Activated CD8-positive, alpha-beta T cell treated with anti-CD3 and anti-CD28 coated beads, Interleukin-2, amount 10 ng/mL, durations not matched to agents 7 days and 5 days (primary cell): ENCODE results near the gene PC. TPM values are rescaled to one million over a fixed set of nuclear protein-coding genes. Genes with fewer than 3 reads are reported as not detected.

ENCODE experiments used
- ATAC-seq: fragments of 150-1000 bp; cut with Tn5 transposase; one replicate; pipeline ENCODE4 v1.10.0; 2021; ENCODE audit warnings: moderate library complexity
- CTCF ChIA-PET: fragments of 350-600 bp; sonication (Branson Sonifier 250); formaldehyde crosslinking; loops from one replicate; lab custom pipeline; 2021; ENCODE audit warnings: antibody characterized with exemption; lab: Charles Lee
- POLR2A ChIA-PET: fragments of 350-600 bp; sonication (Branson Sonifier 250); formaldehyde crosslinking; loops from one replicate; lab custom pipeline; 2021; ENCODE audit warnings: antibody characterized with exemption; lab: Charles Lee
- DNase-seq: peaks from one replicate; pipeline ENCODE4 v3.0.0-alpha.2; 2020
- H3K27ac Mint-ChIP-seq: one replicate; pipeline ENCODE4 v1.8.0; 2021; ENCODE audit warnings: mild to moderate bottlenecking, mixed read lengths
- H3K27me3 Mint-ChIP-seq: one replicate; pipeline ENCODE4 v1.8.0; 2021; ENCODE audit warnings: low read depth, mixed read lengths
- H3K36me3 Mint-ChIP-seq: one replicate; pipeline ENCODE4 v1.8.0; 2021; ENCODE audit warnings: low read depth, mixed read lengths
- H3K4me1 Mint-ChIP-seq: one replicate; pipeline ENCODE4 v1.8.0; 2021; ENCODE audit warnings: low read depth, mixed read lengths
- H3K4me3 Mint-ChIP-seq: one replicate; pipeline ENCODE4 v1.8.0; 2021; ENCODE audit warnings: mild to moderate bottlenecking, mixed read lengths
- H3K9me3 Mint-ChIP-seq: one replicate; pipeline ENCODE4 v1.8.0; 2022; ENCODE audit warnings: mixed read lengths; ENCODE audit not compliant: insufficient read depth
- total RNA-seq, 2 experiments: library from RNA; stranded (reverse); gene quantifications; one replicate each; pipeline ENCODE4 v1.2.3, GENCODE V29; 2021

PC gene
- total RNA-seq, 2 experiments from 2014 or later = 10.4 to 11.7 TPM

DNA sequence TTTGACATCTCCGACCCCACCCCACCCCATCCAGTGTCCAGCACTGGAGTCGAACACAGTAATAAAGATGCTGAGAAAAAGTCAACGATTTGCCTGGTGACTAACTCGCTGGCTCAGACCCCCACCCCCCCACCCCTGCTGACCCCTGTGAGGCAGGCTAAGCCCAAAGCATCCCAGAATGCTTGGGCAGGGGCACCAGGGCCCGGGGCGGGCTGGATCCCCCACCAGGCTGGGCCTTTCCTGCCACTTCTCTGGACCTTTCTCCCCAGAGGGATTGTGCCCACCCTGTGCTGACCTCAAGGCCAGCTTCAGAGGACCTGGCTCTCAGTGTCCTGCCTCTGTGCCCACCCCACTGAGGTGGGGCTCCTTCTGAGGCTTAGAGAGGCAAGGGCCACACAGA, 18.7 kb upstream of the PC start:
- DNase-seq (no peak), ATAC-seq (no peak)
- CTCF ChIA-PET = no interaction called here
- H3K27me3 Mint-ChIP-seq = no peaks in the 10 kb centered on the region
- POLR2A ChIA-PET = no interaction called here
- H3K36me3 Mint-ChIP-seq = no peaks in the 10 kb centered on the region
- H3K9me3 Mint-ChIP-seq = no peaks in the 10 kb centered on the region
- H3K27ac Mint-ChIP-seq = no peak overlapping the region
- H3K4me3 Mint-ChIP-seq = no peak overlapping the region
- H3K4me1 Mint-ChIP-seq = peaks cover 1% of the 10 kb centered on the region

DNA sequence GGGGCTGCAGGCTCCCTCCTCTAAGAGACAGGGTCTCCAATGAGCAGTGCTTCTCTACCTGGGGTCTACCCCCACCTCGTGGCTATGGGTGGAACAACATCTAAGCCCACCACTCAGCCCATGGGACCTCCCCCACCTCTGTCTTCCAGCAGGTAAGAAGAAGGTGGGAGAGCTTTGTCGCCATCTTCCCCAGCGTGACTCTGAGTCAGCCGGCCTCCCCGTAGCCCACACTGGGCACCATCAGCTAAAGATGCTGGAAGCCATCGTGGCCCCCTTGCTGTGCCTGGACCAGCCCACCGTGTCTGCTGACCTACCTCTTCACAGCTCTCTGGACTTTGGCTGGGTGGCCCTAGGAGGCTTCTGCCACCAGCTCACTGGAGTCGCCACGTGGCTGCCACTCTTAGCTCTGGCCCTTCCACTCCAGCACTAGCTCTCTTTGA, 17.9 kb upstream of the PC start:
- Mint-ChIP-seq H3K36me3 (no peaks in the 10 kb centered on the region), H3K27ac (no peak overlapping the region), H3K9me3 (no peaks in the 10 kb centered on the region), H3K4me1 (no peaks in the 10 kb centered on the region), H3K27me3 (no peaks in the 10 kb centered on the region), H3K4me3 (no peak overlapping the region)
- DNase-seq (no peak), ATAC-seq (no peak)
- CTCF ChIA-PET = interaction anchor here (0.7 to 0.9 kb wide), 2 partner anchors 17 to 1273 kb away, joined by 3 to 6 read pairs; no protein-coding TSS in a partner anchor
- POLR2A ChIA-PET = interaction anchor here (0.6 kb wide), 1 partner anchor 422 kb away, joined by 3 read pairs; no protein-coding TSS in a partner anchor

DNA sequence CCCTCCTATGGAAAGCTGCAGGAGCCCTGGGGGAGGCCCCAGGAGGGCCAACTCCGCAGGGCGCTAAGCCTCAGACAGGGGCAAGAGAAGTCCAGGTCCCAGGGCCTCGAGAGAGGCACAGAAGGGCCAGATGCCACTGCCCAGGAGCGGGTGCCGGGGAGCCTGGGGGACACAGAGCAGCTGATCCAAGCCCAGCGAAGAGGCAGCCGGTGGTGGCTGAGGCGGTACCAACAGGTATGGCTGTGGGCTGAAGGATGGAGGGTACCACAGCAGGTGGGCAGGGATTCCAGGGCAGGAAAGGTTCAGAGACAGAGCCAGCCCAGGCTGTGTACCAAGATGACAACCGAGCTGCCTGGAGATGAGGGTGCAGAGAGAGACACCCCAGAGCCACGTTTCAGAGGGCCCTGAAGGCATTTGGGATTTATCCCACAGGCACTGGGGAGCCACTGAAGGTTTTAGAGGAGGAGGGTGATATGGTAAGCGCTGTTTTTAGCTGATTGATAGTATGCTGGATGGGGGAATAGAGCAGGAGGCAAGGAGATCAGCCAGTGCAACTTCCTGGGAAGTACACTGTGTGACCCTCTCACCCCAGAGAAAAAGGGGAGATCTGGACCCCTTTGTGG, 17.3 kb upstream of the PC start:
- Mint-ChIP-seq H3K4me1 (peaks cover 5% of the 10 kb centered on the region), H3K4me3 (no peak overlapping the region), H3K36me3 (no peaks in the 10 kb centered on the region), H3K27ac (no peak overlapping the region), H3K9me3 (no peaks in the 10 kb centered on the region), H3K27me3 (no peaks in the 10 kb centered on the region)
- ATAC-seq (peak; percentile 23), DNase-seq (no peak)
- ChIA-PET POLR2A (no interaction called here), CTCF (interaction anchor here (0.7 to 0.9 kb wide), 2 partner anchors 16 to 1272 kb away, joined by 3 to 6 read pairs; no protein-coding TSS in a partner anchor)

- Mint-ChIP-seq H3K9me3 (no peaks in the 10 kb centered on the region), H3K4me1 (peaks cover 6% of the 10 kb centered on the region), H3K27ac (no peak within 1 kb of the TSS), H3K27me3 (no peaks in the 10 kb centered on the region), H3K4me3 (no peak within 1 kb of the TSS), H3K36me3 (no peaks in the 10 kb centered on the region)
- ATAC-seq = no peak
- CTCF ChIA-PET = interaction anchor here (0.9 kb wide), 1 partner anchor 16 kb away, joined by 6 read pairs; no protein-coding TSS in a partner anchor
- POLR2A ChIA-PET = no interaction called here
- no peak for DNase-seq
Measured at GRCh38 chr11:66974724-66975404, 16.7 kb upstream of the PC start, which contains the start of gene C11orf86. C11orf86 (plus strand) TSS chr11:66975304; CDS start chr11:66975363, 59 bp downstream.

GRCh38 chr11:66973956-66974580, 15.9 kb upstream of the PC start:
- no peaks in the 10 kb centered on the region for H3K9me3 Mint-ChIP-seq
- ATAC-seq = no peak
- POLR2A ChIA-PET = no interaction called here
- H3K4me1 Mint-ChIP-seq = peaks cover 6% of the 10 kb centered on the region
- H3K27ac Mint-ChIP-seq = no peak overlapping the region
- CTCF ChIA-PET = no interaction called here
- H3K27me3 Mint-ChIP-seq = no peaks in the 10 kb centered on the region
- no peak overlapping the region for H3K4me3 Mint-ChIP-seq
- H3K36me3 Mint-ChIP-seq = no peaks in the 10 kb centered on the region
- no peak for DNase-seq

DNA sequence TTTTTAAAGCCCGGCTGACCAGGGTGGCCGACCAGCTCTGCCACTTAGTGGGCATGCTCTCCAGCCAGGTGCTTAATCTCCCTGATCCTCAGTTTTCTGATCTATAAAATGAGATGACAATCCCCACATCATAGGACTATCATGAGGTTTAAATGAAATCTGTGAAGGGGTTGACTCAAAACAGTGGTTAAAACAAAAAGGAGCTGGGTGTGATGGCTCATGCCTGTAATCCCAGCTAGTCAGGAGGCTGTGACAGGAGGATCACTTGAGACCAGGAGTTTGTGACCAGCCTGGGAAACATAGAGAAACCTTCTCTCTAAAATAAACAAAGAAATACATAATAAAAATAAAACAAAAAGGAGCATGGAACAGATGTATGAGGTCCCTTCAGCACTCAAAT, 13.3 kb upstream of the PC start:
- Mint-ChIP-seq H3K27ac (no peak overlapping the region), H3K4me3 (no peak overlapping the region), H3K27me3 (no peaks in the 10 kb centered on the region), H3K36me3 (no peaks in the 10 kb centered on the region), H3K9me3 (no peaks in the 10 kb centered on the region), H3K4me1 (peaks cover 17% of the 10 kb centered on the region)
- ATAC-seq = no peak
- POLR2A ChIA-PET = no interaction called here
- DNase-seq = no peak
- CTCF ChIA-PET = interaction anchor here (1.6 kb wide), 1 partner anchor 12 kb away, joined by 4 read pairs; no protein-coding TSS in a partner anchor

DNA sequence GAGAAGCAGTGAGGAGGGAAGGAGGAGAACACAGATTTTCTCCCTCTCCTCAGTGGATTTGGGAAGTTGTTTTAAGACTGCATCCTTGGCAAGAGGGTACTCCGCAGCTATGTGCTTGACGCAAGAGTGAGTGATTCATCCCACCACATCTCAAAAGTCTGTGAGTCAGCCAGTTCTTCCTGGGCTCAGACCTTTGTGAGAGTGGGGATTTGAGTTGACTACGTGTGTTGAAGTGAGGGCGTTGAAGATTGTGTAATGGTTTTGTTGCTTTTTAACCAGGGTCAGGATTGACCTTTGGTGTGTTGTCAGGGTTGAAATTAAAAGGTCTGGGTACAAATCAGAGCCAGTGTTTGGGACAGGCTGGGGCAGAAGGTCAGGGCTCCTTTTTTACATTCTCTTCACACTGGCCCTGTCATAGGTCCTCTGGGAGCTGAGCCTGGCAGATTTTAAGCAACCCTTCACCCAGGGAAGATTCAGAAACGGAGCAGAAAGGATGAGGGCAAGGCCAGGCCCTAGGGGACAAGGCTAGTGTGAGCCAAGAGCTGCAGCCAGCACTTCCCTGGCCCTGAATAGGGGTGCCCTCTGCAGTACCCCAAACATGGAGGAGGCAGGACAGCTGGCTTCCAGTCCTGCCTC, 12.7 kb upstream of the PC start:
- ATAC-seq (no peak), DNase-seq (no peak)
- no peaks in the 10 kb centered on the region for H3K9me3 Mint-ChIP-seq
- POLR2A ChIA-PET = no interaction called here
- CTCF ChIA-PET = interaction anchor here (1.6 kb wide), 1 partner anchor 12 kb away, joined by 4 read pairs; no protein-coding TSS in a partner anchor
- peaks cover 2% of the 10 kb centered on the region for H3K27me3 Mint-ChIP-seq
- no peaks in the 10 kb centered on the region for H3K36me3 Mint-ChIP-seq
- peaks cover 17% of the 10 kb centered on the region for H3K4me1 Mint-ChIP-seq
- H3K4me3 Mint-ChIP-seq = no peak overlapping the region
- no peak overlapping the region for H3K27ac Mint-ChIP-seq

- Mint-ChIP-seq H3K4me3 (no peak overlapping the region), H3K36me3 (no peaks in the 10 kb centered on the region), H3K4me1 (peaks cover 17% of the 10 kb centered on the region), H3K9me3 (no peaks in the 10 kb centered on the region), H3K27me3 (peaks cover 4% of the 10 kb centered on the region), H3K27ac (no peak overlapping the region)
- ChIA-PET POLR2A (no interaction called here), CTCF (no interaction called here)
- ATAC-seq = no peak
- DNase-seq = no peak
Measured at GRCh38 chr11:66970371-66970806, 12.2 kb upstream of the PC start.

GRCh38 chr11:66969584-66970225, 11.5 kb upstream of the PC start:
- H3K4me1 Mint-ChIP-seq = peaks cover 17% of the 10 kb centered on the region
- H3K36me3 Mint-ChIP-seq = no peaks in the 10 kb centered on the region
- no peak overlapping the region for H3K4me3 Mint-ChIP-seq
- DNase-seq (no peak), ATAC-seq (no peak)
- peaks cover 6% of the 10 kb centered on the region for H3K27me3 Mint-ChIP-seq
- H3K27ac Mint-ChIP-seq = no peak overlapping the region
- CTCF ChIA-PET = no interaction called here
- H3K9me3 Mint-ChIP-seq = no peaks in the 10 kb centered on the region
- POLR2A ChIA-PET = no interaction called here

DNA sequence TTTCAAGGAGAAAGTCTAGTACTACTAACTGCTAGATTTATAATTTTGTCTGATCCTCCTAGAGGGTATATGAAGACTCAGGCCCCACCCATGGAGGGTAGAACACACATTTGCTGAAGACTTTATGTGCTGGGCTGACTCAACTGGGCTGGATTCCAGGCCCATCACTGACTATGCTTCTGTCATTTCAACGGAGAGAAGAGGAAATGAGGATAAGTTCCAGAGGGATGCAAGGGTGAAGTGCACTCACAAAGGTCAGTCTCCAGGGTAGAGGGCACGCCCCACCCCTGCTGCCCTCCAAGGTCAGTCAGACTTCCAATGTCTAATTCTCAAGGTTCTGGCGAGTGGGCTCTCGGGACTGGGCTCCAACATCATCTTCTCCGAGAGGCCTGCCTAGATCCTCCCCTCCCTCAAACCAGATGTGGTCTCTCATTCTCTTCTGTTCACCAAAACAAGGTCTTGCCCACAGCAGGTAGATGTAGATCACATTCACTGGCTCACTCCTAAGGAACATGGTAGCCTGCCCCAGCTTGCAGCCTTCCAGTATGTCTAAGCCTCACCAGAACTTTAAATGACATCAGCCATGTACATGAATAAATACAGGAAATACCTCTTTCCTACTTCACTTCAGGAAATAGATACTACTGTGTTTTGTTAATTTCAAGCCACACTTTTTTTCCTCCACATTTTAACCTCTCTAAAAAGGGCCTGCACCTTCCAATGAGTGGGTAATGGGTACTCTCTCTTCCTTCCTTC, 9.7 kb upstream of the PC start:
- H3K4me1 Mint-ChIP-seq = peaks cover 17% of the 10 kb centered on the region
- ChIA-PET CTCF (no interaction called here), POLR2A (no interaction called here)
- no peak overlapping the region for H3K4me3 Mint-ChIP-seq
- peaks cover 6% of the 10 kb centered on the region for H3K27me3 Mint-ChIP-seq
- no peak overlapping the region for H3K27ac Mint-ChIP-seq
- H3K36me3 Mint-ChIP-seq = no peaks in the 10 kb centered on the region
- no peak for ATAC-seq
- no peaks in the 10 kb centered on the region for H3K9me3 Mint-ChIP-seq
- DNase-seq = no peak
